NCI-H748 treated with DMSO at 0.1 percent for 48 hours (cell line): ENCODE measurements around the gene KIF1C.
"Not testable (repeated sequence)": the region's sequence is repeated elsewhere in the genome, so short reads cannot be mapped to it uniquely, and the experiment has no call there.

ENCODE experiments used
- DNase-seq: peaks from one replicate; lab custom pipeline; 2025; lab: John Stamatoyannopoulos, UW

Gene KIF1C

DNA sequence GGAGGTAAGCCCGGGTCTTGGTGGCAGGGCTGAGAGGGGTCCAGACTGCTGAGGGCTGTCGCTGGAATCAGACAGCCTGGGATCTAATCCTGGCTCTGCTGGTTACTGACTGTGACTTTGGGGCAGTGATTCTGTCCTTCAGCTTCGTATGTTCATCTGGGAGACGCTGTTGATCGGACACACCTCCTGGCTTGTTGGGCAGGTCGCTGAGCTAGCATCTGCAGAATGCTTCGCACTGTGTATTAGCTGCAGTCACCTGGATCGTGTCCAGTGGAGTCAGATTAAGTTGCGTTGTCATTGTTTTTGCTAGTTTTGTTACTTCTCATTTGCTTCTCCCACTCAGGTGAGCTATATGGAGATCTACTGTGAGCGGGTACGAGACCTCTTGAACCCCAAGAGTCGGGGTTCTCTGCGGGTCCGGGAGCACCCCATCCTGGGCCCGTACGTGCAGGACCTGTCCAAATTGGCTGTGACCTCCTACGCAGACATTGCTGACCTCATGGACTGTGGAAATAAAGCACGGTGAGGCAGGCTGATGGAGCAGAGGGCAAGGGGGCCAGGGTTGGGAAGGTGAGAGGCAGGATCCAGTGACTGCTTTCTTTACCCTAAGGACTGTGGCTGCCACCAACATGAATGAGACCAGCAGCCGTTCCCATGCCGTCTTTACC, 4.5 kb downstream of the KIF1C start:
- DNase-seq = no peak

DNA sequence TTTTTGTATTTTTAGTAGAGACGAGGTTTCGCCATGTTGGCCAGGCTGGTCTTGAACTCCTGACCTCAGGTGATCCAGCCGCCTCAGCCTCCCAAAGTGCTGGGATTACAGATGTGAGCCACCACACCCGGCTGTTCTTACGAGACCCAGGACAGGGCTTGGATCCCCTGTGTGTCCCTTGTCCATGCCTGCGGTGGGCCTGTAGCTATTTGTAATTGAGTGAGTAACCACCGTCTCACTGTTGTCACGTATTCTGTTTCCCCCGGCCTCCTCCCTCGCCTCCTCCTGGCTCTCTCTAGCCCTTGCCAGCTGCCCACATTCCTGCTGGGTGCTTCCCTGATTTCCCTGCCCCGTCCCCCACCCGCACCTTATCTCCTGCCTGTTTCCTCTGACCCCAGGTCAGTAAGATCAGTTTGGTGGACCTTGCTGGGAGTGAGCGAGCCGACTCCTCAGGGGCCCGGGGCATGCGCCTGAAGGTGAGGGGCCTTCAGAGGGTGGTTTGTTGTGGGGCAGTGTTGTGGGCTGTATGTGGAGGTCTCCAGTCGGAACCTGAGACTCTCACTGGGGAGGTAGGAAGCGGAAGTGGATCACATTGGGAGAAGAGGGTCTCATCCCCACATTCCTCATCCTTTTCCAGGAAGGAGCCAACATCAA, 5.6 kb downstream of the KIF1C start:
- no peak for DNase-seq

DNA sequence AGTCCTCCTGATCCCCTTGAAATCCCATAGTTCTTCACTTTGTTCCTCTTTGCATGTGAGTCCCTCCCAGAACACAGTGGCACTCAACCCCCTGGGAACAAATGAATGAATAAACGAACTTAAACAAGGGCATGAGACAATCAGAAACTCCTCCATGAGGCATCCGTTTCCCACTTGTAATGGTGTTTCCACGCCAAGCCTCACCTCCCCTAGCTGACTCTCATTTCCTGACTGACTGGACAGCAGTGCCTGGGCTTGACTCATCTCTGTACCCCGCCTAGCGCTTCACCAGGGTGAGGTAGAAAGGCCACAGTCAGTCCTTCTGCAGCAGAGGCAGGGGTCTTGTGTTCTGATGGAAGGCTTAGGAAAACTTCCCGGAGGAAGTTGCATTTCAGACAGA, 14.2 kb downstream of the KIF1C start:
- DNase-seq = no peak

DNA sequence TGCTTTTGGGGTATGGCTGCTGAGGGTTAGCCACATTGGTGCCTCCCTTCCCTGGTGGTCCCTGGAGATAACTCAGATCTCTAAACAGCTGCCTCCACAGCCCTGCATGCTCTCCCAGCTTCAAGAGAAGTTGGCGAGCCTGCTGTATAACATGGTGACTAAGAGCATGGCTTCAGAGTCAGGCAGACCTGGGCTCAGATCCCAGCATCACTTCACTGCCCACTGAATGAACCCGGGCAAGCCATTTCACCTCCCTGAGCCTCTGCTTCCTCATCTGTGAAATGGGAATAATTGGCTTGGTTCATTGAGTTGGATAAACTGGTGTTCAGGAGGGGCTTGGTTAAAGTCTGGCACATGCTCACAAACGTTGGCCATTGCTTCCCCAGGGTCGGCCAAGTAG, 16.6 kb downstream of the KIF1C start:
- DNase-seq = no peak

DNA sequence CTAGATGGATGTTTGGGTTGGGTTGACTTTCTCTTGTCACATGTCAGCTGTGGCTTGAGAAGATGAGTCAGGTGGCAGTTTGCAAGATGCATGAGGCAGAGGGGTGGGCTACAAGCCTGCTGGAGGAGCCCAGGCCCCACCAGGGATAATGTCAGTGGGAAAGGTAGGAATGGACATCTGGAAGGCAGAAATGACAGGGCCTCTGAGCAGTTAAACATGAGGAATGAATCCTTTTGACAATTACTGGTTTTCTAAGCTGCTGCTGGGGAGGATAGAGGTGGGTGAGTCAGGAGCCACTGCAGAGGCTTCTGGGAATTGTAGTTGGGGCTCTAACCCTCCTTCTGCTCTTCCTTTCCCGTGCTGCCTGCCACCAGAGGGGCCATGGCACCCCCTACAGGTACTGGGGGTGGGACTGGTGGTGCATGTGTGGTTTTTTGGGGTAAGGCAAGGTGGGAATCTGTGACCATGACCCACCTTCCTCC, 21.8 kb downstream of the KIF1C start:
- DNase-seq = no peak

DNA sequence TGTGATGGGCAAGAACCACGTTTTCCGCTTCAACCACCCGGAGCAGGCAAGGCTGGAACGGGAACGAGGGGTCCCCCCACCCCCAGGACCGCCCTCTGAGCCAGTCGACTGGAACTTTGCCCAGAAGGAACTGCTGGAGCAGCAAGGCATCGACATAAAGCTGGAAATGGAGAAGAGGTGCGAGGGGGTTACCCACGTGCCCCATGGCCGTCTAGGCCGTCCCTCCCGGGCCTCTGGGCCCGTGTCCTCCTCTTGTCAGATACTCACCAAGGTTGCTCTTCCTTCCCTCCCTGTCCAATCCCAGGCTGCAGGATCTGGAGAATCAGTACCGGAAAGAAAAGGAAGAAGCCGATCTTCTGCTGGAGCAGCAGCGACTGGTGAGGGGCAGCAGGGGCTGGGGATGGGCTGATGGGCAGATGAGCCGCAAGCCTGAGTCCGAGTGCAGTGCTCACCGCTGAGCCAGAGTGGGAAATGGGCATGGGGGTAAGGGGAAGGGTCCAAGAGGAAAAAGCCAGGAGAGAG, 22.8 kb downstream of the KIF1C start:
- no peak for DNase-seq

DNA sequence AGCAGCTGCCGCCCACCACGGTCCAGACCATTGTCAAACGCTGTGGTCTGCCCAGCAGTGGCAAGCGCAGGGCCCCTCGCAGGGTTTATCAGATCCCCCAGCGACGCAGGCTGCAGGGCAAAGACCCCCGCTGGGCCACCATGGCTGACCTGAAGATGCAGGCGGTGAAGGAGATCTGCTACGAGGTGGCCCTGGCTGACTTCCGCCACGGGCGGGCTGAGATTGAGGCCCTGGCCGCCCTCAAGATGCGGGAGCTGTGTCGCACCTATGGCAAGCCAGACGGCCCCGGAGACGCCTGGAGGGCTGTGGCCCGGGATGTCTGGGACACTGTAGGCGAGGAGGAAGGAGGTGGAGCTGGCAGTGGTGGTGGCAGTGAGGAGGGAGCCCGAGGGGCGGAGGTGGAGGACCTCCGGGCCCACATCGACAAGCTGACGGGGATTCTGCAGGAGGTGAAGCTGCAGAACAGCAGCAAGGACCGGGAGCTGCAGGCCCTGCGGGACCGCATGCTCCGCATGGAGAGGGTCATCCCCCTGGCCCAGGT, 24.5 kb downstream of the KIF1C start:
- DNase-seq = no peak

DNA sequence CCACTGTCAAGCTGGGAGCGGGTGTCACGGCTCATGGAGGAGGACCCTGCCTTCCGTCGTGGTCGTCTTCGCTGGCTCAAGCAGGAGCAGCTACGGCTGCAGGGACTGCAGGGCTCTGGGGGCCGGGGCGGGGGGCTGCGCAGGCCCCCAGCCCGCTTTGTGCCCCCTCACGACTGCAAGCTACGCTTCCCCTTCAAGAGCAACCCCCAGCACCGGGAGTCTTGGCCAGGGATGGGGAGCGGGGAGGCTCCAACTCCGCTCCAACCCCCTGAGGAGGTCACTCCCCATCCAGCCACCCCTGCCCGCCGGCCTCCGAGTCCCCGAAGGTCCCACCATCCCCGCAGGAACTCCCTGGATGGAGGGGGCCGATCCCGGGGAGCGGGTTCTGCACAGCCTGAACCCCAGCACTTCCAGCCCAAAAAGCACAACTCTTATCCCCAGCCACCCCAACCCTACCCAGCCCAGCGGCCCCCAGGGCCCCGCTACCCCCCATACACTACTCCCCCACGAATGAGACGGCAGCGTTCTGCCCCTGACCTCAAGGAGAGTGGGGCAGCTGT, 25.9 kb downstream of the KIF1C start:
- DNase-seq = no peak

DNA sequence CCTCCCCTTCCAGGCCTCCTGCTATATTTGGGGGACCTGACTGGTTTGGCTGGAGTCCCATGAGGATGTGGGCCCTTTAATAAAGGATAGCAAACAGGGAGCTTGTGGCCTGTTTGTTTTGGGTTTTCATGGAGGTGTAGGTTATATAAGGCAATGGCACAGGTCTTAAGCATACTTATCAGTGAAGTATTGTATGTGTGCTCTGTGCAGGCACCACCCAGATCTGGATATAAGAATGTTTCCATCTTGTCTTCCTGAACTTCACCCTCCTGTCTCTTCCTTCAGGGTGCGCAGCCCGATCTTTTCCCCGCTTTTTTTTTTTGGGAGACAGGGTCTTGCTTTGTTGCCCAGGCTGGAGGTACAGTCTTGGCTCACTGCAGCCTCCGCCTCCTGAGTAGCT, 26.9 kb downstream of the KIF1C start:
- DNase-seq = no peak

DNA sequence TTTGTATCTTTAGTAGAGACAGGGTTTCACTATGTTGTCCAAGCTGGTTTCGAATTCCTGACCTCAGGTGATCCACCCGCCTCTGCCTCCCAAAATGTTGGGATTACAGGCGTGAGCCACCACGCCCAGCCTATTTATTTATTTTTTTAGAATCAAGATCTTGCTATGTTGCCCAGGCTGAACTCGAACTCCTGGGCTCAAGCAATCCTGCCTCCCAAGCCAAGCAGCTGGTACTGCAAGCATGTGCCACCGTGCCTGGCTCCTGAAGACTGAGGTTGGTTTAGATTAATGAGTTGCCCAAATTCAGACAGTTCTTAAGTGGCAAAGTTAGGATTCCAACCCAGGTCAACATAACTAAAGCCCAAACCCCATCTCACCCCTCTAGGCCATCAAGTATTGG, 29.5 kb downstream of the KIF1C start:
- DNase-seq = no peak

DNA sequence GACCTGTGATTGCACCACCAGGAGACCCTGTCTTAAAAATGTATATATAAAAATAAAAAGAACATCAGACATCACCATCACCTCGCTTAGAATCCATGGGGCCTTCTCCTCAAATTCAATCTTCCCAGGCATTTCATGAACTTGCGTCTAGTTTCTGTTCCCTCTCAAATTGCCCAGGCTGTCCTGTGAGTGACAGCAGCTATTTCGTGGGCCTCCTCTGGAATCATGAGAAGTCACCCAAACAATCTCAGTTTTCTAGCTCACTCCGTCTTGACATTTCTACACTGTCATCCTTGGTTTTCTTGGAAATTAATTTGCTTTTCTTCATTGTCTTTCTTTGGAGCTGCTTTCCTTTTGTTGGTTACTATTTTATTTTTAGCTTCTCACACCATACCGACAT, 30.2 kb downstream of the KIF1C start:
- no peak for DNase-seq

DNA sequence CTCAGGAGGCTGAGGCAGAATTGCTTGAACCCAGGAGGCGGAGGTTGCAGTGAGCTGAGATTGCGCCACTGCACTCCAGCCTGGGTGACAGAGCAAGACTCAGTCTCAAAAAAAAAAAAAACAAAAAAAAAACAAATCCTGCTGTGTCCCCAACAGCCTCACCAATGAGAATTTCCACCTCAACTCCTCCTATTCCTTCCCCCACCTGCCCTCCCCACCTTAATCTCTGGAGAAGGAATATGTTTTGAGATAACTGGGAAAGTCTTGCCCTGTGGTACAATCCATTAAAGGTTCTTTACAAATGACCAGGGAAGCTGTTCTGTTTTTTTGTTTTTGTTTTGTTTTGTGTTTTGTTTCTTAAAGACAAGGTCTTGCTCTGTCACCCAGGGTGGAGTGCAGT, 32.4 kb downstream of the KIF1C start:
- not testable (repeated sequence) for DNase-seq

DNA sequence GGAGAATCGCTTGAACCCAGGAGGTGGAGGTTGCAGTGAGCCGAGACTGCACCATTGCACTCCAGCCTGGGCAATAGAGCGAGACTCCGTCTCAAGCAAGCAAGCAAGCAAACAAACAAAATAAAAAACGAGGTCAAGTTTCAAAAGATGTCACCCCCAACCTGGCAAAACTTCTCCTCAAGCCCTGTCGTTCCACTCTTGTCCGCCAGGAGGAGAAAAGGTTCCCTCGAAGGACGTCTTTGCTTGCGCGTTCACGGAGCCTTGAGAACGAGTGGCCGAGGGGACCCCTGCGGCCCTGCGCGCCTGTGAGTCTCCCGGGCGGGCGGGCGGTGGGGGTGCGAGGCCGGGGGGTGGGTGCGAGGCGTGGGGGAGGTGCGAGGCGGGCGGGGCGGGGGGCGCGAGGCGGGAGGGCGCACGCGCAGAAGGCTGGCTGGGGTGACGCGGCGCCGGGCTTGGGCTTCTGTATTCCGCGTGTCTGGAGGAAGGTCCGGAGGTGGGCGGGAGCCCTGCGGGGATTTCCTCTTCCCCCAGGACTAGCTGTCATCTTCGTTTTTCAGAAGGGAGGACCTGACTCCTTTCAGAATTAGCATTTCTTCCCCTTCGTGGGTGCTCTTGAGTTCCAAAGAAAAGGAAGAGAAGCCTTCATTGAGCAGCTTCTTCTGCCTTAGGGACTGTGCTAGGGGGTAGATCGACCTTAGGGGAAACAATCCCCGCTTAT, 33.8 kb downstream of the KIF1C start:
- peak; percentile 54 for DNase-seq

DNA sequence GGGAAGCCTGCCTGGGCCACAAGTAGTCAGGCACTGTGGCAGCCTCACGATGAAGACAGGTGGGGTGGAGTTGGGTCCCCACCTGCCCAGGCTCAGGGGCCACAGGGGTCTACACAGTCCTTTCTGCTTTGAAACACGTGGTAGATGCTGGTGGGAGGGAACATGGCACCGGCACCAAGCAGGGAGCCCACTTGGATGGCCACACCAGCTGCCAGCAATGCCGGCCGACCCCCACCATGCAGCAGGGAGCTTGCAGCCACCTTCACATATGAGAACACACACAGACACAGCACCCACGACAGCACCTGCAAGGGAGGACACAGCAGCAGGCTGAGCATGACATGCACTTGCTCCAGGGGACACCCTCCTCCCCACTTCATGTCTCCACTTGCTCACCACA, 35.1 kb downstream of the KIF1C start:
- no peak for DNase-seq

DNA sequence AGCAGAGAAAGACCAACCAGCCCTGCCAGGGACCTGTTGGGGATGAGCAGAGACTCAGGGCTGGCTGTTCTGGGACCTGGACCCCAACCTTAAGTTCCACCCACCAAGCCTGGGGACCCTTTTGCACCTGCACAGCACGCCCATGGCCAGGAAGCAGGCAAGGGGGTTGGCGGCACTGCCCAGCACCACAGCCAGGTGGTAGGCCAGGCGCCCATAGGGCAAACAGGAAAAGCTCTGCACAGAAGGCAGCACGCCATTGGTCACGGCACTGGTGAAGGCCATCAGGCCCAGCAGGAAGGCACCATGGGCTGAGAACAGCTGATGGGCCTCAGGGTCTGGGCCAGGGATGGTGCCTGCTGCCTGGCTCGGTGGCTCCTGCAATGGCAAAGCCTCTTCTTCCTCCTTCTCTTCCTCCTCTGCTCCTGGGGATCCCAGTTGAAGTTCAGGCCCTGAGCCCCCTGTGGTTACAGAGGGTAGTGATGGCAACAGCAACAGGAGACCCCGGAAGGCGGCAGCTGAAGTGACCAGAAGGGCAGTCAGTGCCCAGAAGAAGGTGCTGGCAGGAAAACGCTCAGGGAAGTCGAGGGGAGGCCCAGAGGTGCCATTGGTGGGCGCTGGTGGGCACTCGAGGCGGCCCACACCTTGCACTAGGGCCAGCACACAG, 35.7 kb downstream of the KIF1C start:
- DNase-seq = no peak

DNA sequence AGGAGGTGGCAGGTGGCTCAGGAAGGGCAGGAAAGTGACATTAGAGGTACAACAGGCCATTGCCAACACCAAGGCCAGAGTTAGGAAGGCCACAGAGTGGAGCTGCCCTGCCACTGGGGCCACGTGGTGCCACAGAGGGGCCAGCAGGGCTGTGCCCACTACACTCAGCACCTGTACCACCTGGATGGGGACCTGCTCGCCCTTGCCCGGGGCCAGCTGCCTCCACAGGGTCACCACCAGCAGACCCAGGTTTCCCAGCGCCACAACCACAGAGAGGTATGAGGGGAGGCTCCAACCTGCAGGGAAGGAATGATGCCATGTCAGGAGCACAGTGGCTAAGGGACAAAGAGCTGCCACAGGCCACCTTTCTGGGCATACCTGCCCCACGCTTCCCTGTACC, 36.3 kb downstream of the KIF1C start:
- DNase-seq = no peak

DNA sequence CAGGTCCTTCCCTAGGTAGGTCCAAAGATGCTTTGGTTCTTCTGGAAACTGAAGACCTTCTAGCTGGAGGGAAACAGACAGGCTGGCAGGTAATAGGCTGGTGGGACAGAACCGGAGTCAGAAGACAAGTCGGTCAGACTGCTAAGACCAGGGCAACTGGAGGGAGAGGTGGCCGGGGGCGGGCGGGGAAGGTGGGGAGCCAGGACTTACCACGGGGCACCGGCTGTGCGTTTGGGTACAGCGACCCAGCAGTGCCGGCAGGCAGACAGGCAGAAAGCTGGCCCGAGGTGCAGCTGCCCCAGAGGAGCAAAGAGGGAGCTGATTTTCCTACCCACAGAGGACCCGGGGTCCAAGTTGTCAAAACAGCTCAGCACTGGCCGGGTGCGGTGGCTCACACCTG, 36.9 kb downstream of the KIF1C start:
- DNase-seq = no peak

DNA sequence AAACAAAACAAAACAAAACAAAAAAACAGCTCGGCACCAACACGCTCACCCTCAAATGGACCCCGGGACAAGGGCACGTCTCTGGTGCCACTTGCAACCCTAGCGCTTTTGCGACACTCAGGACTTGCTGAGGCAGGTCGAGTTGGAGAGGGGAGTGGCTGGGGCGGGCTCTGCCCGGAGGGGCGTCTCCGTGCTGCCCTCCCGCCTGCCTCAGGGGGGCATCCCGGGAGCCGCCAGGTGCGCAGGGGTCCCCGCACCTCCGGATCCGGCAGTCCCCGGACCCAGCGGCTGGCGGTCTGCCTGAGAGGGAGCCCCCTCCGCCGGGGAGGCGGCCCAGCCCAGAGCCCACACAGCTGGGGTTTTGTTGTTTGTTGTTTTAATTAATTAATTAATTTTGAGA, 37.6 kb downstream of the KIF1C start, which contains the start of gene SLC52A1:
TSS of gene SLC52A1 (minus strand) at position 112 of the 400 bp plus-strand sequence. CDS start 820 bp downstream, outside the sequence.
- DNase-seq = no peak

DNA sequence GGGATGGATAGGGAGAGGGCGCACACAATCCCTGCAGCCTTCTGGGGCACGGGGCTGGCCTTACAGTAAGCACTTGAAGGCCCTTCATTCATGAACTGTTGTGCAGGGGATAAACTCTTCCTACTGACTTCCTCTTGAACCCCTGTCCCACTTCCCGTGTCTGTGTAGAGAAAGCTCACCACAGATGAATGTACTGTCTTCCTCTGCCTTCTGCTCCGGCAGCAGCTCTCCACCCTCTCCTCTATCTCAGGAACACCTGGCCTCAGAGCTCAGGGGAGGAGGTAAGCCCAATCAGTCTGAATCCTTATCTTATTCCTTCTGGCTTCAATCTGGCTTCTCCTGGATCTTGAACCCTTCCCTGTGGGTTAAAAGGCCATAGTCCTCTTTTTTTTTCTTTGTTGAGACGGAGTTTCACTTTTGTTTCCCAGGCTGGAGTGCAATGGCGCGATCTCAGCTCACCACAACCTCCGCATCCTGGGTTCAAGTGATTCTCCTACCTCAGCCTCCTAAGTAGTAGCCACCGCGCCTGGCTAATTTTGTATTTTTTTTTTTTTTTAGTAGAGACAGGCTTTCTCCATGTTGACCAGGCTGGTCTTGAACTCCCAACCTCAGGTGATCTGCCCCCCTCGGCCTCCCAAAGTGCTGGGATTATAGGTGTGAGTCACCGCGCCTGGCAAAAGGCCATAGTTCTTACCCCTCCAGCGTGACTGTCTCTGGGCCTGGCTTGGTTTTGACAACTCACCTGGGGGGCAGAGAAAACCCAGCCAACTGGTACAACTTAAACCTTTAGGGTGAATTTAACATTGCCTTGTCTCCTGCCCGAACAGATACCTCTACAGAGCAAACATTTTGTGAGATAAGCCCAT, 44.6 kb downstream of the KIF1C start:
- DNase-seq = no peak

DNA sequence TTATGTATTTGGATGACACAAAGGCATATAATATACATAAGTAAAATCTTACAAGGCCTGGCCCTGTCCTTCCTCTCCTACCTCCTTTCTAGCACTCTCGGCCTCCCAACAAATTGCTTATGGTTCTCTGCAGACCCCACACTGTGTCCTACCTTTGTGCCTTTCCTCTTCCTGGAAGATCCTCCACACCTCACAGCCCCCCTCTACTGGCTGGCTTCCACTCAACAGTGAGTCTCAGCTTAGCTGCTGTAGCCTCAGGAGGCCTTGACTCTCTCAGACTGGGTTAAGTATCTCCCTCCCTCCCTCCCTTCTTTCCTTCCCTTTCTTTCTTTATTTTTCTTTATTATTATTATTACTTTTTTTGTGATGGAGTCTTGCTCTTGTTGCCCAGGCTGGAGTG, 45.8 kb downstream of the KIF1C start:
- no peak for DNase-seq

DNA sequence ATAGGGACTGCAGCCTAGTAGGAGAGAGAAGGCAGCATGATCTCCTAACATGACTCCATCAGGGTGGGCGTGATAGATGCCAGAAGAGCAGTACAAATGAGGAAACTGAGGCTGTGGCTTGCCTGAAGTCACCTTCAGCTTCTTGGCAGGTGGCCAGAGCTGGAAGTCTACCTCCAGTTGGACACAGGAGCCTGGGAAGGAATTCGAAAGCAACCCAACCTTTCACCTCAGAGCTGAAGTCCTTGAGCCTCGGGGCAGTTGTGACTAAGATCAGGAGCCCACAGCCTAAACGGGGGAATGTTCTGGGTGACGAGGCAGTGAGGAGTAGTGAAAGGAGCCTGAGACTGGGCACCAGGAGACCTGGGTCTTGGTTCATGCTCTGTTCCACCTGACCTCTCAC, 46.9 kb downstream of the KIF1C start:
- DNase-seq = no peak
